GOT3 (cell line): Measurements from ENCODE around the gene ANGPTL1.

Experiments used
- DNase-seq: peaks from one replicate; lab custom pipeline; 2025; ENCODE audit warnings: mixed read lengths; lab: John Stamatoyannopoulos, UW

The ANGPTL1 gene, protein sequence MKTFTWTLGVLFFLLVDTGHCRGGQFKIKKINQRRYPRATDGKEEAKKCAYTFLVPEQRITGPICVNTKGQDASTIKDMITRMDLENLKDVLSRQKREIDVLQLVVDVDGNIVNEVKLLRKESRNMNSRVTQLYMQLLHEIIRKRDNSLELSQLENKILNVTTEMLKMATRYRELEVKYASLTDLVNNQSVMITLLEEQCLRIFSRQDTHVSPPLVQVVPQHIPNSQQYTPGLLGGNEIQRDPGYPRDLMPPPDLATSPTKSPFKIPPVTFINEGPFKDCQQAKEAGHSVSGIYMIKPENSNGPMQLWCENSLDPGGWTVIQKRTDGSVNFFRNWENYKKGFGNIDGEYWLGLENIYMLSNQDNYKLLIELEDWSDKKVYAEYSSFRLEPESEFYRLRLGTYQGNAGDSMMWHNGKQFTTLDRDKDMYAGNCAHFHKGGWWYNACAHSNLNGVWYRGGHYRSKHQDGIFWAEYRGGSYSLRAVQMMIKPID

DNA sequence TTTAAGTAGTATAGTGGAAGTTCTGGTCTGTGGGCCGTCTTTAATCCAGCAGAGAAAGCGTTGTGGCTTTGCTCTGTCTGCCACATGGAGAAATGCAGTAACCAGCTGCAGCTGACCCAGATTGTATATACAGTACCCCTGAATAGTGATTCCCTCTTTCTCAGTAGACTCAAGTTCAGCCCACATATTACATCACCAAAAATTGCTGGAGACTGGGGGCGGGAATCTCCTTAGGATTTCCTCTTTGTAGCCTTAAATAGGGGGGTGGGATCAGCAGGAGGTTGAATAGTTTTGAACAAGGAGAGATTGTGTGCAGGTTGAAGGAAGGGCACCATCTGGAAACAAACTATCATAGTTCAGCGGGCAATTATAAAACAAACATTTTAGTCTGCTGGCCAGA lies at the start of gene ANGPTL1:
TSS of gene ANGPTL1 (minus strand) at position 134 of the 400 bp plus-strand sequence. CDS start 5,301 bp downstream, outside the sequence.
- no peak for DNase-seq

DNA sequence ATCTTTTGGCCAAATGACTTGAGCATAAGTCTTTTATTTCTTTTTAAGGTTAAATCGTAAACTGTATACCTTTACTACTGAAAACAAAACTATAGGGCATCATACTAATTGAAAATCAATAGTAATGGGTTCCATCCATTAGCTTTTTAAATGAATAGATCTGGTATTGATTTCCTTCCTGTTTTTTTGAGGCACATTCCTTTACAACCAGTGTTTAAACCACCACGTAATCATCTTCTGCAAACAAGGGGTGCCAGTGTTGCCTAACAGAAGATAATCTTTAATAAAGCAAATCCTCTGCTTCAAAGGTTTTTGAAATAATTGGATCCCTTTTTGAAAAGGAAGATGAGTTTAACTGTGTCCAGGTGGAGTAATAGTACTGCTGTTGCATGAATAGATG lies 48.7 kb upstream of the ANGPTL1 start:
- no peak for DNase-seq

DNA sequence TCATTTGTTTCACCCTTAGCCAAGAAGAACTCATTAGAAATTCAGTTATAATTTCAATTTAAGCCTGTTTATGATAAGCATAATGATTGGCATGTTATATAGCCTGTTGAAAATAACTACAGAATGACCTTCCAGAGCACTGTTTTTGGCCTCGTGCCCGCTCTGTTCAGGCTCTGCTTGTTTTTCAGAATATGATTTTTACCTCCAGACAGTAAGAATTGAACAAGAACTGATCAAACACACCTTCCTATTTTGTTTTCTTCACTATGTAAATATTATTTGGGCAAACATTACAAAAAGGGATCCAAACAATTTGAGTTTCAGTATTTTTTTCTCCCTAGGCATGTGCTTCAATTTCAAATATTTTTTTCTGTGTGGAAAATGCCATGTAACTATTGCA lies 48.1 kb upstream of the ANGPTL1 start:
- DNase-seq = no peak

DNA sequence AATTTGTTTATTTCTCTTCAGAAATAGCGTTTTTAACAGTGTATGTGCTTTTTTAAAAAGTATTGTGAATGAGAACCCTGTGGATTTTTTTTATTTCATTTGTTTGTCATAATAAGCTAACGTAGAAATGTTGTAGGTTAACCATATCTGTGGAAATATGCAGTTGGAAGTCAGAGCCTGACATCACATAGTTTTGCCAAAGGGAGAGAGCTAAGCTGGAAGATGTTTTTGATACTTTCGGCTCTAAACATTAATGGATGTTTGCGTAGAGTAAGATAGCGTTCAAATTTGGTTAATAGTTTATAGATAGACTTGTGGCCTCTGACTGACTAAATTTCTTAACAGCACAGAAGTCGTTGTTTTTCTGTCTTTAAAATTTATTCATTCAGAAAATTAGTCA lies 47.4 kb upstream of the ANGPTL1 start:
- DNase-seq = no peak

DNA sequence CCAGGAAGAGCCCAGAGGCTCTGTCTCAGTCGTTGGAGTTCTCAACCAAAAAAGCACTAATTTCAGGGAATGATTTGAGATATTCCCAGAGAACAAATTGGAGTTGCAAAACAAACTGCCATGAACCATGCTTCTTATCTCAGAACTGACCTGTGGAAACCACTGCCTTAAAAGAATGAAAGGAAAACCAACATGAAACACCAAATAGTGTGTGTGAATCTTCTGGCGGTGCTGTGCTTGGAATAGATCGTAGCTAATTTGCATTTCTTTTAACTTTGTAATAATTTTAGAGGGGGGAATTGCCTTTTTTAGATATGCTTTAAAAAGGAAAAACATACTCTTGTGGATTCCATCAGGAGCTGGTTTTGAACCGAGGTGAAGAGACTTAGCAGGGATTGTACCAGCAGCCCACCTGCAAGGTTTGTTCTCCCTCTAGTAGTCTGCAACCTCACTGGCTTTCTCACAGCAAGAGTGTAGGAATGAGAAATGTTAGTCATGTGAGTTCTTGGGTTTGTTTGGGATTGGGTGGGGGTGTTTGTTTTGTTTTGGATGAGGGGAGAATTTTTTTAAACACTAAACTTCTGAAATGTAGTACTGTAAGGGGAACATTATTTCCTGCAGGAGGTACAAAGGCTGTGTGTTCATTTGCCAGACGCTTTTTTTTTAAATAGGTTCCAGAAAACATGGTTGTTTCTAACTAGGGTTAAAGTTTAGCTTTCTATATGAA lies 45.7 kb upstream of the ANGPTL1 start:
- DNase-seq = no peak

DNA sequence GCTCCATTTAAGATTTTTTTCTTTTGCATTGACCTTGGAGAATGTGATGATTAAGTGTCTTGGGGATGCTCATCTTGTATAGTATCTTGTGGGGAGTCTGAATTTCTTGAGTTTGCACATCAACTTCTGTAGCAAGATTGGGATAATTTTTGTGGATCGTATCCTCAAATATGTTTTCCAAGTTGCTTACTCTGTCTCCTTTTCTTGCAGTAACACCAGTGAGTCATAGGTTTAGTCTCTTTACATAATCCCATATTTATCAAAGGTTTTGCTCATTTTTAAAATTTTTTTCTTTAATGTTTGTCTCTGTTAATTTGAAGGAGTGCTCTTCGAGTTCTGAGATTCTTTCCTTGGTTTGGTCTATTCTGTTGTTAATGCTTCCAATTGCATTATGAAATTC lies 41.7 kb upstream of the ANGPTL1 start:
- no peak for DNase-seq

DNA sequence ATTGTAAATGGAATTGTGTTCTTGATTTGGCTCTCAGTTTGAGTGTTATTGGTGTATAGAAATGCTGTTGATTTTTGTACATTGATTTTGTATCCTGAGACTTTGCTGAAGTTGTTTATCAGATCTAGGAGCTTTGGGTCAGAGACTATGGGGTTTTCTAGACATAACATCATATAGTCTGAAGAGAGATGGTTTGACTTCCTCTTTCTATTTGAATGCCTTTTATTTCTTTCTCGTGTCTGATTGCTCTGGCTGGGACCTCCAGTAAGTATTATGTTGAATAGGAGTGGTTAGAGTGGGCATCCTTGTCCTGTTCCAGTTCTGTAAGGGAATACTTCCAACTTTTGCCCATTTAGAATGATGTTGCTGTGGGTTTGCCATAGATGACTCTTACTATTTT lies 39.1 kb upstream of the ANGPTL1 start:
- DNase-seq = no peak

DNA sequence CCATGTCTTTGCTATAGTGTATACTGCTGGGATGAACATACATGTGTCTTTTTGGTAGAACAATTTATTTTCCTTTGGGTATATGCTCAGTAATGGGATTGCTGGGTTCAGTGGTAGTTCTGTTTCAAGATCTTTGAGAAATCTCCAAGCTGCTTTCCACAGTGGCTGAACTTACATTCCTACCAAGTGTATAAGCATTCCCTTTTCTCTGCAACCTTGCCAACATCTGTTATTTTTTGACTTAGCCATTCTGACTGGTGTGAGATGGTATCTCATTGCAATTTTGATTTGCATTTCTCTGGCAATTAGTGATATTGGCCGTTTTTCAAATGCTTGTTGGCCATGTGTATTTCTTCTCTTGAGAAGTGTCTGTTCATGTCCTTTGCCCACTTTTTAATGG lies 37.5 kb upstream of the ANGPTL1 start:
- DNase-seq = no peak

DNA sequence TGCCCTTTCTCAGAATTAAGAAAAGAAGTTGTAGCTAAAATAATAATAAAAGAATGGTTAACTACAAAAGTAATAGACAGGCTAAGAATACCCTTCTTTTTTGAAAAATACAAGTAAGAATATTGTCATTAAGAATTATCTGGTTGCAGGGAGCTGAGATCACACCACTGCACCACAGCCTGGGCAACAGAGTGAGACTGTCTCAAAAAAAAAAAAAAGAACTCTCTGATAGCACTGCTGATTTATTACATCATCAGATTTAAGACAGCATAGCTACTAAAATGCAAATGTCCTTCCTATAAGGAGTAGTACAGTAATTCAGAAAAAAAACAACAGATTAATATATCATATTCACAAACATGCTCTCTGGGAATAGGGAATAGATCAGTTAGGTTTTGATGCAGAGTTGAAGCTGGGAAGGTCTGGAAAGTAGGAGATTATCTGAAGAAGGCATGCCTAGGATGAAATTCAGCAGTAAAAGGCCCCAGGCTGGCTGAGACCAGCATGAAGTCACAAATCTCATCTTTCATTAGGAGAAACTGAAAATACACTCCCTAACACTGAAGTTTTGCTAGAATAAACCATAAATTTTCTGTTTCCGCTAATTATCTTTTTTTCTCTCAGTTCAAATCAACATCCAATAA lies 30.7 kb upstream of the ANGPTL1 start:
- no peak for DNase-seq

DNA sequence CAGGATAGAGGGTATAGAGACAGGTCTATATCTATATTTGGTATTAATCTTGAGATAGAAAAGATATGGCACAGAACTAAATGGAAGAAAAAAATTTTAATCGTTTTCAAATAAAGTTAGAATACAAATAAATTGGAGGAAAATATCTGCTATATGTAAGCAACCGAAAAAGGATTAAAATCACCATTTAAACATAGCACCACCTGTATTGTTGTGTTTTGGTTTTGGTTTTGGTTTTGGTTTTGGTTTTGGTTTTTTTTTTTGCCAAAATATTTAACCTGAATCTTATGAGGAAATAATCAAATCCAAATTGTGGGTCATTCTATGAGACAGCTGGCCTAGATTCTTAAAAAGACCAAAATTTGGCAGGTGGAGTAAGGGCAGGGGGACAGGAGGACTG lies 28.5 kb upstream of the ANGPTL1 start:
- no peak for DNase-seq

DNA sequence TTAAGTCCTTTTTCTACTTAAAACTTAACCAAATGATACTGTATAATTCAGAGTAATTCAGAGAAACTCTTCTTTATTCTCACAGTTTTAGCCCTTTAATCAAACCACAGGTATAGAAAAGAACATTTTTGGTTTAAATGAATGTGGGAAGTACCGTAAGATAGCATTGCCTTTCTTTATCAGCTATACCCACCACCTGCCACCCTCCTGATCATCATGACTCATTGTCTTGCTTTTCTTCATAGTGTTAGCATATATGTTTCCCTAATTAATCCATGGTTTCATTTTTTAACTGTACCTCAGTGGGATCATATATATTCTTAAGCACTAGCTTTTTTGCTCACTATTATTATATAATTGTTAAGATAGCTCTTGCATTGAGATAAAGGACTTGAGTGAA lies 27.5 kb upstream of the ANGPTL1 start:
- DNase-seq = no peak

DNA sequence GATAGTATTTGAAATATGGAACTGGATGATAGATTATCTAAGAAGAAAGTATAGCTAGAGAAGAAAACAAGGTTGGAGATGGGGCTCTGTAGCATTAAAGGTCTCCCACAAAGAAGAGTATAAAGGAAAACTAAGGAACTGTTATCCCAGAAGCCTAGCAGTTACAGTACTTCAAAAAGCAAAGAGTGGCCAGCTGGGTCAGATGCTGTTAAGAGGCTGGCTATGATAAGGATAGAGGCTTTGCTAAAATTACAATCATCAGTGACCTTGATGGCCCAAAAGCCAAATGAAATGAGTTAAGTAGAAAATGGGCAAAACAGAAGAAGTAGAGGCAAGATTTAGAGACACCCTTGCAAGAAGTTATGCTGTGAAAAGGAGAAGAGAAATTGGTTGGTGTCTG lies 25.1 kb upstream of the ANGPTL1 start:
- no peak for DNase-seq

DNA sequence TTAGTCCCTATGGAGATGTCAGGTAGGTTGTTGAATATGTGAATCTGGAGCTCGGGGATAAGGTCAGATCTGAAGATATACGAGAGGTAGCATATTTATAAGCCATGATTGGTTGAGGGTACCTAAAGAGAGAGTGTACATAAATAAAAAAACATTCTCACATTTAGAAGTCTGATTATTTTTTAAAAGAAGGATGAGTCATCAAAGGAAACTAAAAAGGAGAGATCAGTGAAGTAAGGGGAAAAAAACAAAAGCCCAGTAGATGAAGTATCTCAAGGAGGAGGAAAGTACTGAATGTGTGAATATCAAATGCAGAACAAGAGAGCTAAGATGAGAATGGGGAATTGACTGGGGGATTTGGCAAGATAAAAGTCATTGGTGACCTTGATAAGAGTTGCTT lies 15.7 kb upstream of the ANGPTL1 start:
- DNase-seq = no peak

DNA sequence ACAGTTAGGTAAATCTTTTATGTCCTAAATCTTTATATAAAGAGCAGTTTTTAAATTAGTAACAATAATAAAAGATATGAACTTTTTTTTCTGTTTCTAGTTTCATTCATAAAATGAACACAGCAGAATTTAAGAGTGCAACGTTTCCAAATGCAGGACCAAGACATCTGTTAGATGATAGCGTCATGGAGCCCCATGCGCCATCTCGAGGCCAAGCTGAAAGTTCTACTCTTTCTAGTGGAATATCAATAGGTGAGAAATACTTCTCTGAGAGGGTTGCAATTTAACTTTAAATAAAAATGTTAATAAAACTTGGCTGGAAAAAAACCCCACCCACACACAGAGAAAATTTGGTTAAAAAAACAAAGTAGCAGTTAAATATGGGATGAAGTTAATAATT lies 15.0 kb upstream of the ANGPTL1 start:
- DNase-seq = no peak

DNA sequence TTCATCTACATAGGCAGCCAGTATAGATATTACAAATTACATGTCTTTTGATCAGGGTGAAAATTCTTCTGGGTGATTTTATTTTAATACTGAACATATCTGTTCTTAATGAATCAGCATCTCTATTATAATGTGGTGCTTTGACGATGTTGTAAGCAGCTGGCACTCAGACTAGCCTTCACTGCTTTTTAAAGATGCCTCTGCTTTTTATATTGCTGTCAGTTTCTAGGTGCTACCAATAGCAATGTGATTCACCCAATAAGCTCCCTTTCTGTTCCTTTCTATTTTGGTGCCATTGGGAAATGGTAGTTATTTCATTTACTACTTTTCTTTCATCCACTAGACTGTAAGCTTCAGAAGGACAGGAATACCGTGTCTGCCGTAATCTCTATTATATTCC lies 11.1 kb upstream of the ANGPTL1 start:
- no peak for DNase-seq

DNA sequence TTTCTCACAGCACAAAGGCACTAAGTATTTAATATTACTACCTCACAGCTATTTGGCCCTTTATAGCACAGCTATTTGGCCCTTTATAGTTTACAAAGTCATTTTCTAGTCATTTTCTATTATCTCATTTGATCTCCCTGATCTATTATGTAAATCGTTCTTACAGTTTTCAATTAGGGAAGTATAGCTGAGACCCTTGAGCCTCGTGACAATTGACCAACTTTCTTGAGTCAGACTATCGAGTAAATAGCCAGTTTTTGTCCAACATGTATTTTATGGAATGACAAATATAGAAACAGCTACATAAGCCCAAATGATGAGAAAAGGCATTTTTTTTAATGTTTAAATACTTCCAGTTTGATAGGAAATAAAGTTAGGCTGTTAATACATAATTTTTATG lies 7.0 kb upstream of the ANGPTL1 start:
- no peak for DNase-seq

DNA sequence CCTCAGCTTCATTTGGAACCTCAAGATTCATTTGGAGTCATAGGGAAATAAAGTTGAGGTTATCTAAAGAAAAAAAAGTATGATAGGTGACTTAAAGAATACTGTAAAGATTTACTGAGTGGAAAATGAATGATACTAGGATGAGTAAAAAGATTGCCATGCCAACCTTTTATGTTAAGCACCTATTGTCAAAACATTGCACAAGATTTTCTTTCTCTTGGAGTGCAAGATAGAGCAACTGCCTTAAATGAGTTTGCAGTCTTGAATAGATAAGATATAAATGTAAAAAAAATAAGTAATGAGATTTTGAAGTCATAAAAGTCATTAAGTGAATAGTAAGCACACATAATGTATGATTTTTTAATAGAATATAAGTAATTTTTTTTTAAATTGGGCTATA lies 5.1 kb upstream of the ANGPTL1 start:
- no peak for DNase-seq

DNA sequence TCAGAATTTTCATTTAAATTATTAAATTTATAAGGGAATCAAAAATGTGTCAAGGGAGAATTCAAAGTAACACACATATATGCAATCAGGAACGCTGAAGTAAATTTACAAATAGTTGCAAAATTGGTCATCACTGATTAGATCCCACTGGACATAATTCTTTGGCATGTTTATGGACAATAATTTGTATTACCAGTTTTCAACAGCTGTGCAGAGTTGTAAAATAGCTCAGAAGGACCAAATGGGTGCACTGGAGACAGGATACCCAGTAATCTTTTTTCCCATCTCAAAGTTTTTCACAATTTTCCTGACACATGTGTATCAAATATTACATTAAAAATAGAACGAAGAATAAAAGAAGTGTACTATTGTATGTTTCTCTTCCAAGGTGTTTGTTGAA lies 4.1 kb upstream of the ANGPTL1 start:
- no peak for DNase-seq

DNA sequence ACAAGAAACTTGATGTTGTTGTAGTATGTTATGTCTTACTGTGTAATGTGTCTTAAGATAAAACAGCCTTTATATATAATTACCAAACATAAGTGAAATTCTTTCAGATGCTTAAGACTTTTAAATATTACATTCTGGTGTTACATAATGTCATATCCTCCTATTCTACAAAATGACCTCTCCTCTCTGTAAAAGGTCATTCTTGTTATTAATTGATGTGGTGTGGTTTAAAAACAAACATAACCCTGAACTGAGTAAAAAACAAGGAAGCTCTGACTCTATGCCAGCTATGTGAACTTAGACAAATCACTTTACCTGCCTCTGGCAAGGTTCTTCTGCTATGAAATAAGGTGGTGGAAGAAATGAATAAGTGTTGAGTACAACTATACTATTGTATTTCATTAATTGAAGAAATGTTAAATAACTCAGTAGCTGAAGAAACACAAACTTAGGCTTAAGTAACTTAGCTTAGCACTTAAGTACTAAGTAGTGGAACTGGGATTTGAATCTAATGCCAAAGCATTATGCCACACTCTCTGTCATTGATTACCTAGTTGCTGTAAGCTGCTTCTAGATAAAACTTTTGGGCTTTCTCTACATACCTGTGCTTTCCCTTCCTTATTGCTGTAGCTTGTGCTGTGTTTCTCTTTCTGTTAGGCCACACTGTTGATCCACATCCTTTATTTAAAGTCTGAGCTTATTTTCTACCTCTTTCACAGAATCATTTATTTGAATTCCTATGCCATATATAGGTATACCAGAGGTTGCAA lies 859 bp upstream of the ANGPTL1 start:
- no peak for DNase-seq

DNA sequence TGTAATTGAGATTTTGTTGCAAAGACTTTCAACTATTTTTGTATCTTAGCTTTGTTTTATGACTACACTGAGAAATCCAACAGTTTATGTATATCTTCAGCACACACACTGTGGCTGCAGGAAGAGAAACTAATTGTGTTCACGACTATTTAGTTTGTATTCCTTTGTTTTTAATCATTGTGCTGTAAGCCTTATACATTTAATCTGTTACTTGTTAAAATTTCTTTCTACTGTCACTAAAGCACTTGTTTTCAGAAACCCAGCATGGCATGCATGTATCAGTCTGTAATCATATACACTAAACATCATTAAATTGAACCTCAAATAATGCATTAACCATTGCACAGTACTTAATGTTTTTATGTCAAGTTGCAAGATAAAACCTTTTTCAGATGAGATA lies 656 bp downstream of the ANGPTL1 start:
- no peak for DNase-seq

DNA sequence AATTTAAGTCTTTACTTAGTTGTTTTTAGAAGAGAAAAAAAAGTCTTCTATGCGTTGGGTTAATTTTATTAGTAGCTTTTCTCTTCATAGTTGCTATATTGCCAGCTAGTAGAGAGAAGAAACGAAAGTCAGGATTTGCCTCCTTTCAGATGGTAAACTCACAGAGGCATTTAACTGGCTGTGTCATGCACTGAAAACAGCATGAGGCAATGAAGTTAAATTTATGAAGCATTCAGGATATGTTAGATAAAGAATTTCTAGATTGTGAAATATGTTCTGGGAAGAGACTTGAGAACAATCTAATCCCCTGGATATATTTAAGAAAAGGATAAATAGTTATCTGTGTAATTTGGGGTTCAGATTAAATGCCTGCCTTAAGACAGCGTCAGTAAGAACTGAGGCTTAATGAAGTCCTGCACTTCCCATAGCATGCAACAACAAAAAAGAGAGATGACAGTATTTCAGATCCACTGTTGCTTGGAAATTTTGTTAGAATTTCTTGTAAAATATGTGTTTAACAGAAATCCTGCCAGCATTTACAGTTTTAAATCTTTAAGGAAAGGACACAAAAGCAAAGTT lies 1.7 kb downstream of the ANGPTL1 start:
- no peak for DNase-seq

DNA sequence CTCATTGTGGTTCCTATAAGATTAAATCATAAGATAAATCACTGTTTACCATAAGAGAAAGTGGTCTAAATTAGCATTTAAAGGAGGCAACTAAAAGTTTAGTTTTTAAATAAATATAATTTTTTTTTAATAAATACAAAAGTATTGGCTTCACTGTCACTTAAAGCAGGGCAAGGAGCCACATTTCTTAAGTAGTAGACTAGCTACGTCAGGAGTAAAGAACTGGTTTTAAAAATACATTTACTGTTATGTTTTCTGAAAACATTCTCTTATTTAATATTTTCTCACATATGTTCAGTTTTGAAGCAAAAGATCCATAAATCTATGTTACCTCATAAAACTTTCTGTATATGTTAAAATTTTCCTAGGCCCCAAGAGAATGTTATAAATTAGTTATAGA lies 2.2 kb downstream of the ANGPTL1 start:
- DNase-seq = no peak
